Measurements from ENCODE around the gene TRPC3. TPM values are rescaled to one million over a fixed set of nuclear protein-coding genes. Genes with fewer than 3 reads are reported as not detected.
A peak's percentile ranks its signal among the peaks of the same experiment; 100 is the strongest.

Gene TRPC3
- 51.2 and 54.1 TPM in 2 replicates for total RNA-seq
- polyA plus RNA-seq: 46.8 and 48.7 TPM in 2 replicates

DNA sequence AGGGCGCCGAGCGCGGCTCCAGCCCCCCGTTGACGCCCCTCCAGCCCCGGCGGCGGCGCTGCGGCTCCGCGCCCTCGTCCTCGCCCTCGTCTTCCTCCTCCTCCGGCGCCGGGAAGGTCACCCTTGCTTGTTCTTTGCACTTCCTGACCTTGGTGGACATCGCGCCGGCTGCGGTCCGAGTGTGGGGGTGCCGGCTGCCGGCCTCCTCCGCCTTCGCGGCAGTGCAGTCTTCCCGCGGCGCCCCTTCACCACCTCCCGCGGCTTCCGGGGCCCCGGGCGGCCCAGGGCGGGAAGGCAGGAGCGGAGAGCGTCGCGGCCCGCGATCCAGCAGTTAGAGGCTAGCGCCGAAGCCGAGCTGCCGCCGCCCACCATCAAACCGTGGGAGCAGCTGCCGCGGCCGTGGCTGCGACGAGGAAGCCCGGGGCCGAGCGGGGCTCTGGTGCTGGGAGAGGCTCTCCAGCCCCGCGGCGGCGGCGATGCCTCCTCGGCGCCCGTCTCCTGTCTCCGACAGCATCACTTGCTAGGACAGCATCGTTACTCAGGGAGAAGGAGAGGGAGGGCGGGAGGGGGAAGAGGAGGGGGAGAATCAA is at the start of gene TRPC3:
Gene TRPC3, minus strand, starts transcription at position 540 of the 590 bp plus-strand sequence. Its CDS starts 380 bp downstream, at position 160.
- H3K27ac ChIP-seq: peak within 1 kb of the TSS; percentile 77
- peak; percentile 23 to 71 for DNase-seq (ENCODE audit: low read depth in 1 of 2, low spot score in 1 of 2)

DNA sequence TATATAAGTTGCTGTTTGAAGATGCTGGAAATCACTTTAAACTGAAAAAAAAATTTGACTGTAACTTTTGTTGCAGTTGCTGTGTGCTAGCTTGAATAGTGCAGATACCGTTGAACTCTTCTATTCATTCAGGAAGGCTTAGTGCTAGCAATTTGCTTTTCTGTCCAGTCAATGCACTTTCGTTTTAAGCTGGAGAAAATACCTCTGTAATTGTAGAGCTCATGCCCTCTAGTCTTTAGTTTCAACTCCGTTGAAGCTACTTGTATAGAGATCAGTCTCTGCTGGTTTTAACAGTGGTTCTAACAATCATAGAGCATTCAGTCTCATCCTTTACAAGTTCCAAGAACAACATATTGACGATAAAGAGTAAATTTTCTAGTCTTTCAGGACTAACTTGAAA is 49.0 kb upstream of the TRPC3 start:
- TF ChIP-seq, protein P1, sequence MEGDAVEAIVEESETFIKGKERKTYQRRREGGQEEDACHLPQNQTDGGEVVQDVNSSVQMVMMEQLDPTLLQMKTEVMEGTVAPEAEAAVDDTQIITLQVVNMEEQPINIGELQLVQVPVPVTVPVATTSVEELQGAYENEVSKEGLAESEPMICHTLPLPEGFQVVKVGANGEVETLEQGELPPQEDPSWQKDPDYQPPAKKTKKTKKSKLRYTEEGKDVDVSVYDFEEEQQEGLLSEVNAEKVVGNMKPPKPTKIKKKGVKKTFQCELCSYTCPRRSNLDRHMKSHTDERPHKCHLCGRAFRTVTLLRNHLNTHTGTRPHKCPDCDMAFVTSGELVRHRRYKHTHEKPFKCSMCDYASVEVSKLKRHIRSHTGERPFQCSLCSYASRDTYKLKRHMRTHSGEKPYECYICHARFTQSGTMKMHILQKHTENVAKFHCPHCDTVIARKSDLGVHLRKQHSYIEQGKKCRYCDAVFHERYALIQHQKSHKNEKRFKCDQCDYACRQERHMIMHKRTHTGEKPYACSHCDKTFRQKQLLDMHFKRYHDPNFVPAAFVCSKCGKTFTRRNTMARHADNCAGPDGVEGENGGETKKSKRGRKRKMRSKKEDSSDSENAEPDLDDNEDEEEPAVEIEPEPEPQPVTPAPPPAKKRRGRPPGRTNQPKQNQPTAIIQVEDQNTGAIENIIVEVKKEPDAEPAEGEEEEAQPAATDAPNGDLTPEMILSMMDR (IDR thresholded peaks at IDR 0.05; ENCODE audit: low read depth, low read length): no peak
- Histone ChIP-seq H3K27me3 (peaks cover 4% of the 10 kb centered on the region), H3K9me3 (ENCODE audit: low read depth) (no peaks in the 10 kb centered on the region), H3K4me1 (ENCODE audit: low read depth) (peaks cover 11% of the 10 kb centered on the region), H3K36me3 (no peaks in the 10 kb centered on the region), H3K27ac (no peak overlapping the region), H3K4me3 (no peak overlapping the region)
- DNase-seq (ENCODE audit: low read depth in 1 of 2, low spot score in 1 of 2): no peak

More for the DNA sequence above, at the start of gene TRPC3:
- Histone ChIP-seq H3K9me3 (ENCODE audit: low read depth) (no peaks in the 10 kb centered on the region), H3K36me3 (no peaks in the 10 kb centered on the region), H3K4me1 (ENCODE audit: low read depth) (peaks cover 10% of the 10 kb centered on the region), H3K27me3 (peaks cover 21% of the 10 kb centered on the region), H3K4me3 (peak within 1 kb of the TSS; percentile 72)
- TF ChIP-seq, protein P1 (IDR thresholded peaks at IDR 0.05; ENCODE audit: low read depth, low read length): no peak

DNA sequence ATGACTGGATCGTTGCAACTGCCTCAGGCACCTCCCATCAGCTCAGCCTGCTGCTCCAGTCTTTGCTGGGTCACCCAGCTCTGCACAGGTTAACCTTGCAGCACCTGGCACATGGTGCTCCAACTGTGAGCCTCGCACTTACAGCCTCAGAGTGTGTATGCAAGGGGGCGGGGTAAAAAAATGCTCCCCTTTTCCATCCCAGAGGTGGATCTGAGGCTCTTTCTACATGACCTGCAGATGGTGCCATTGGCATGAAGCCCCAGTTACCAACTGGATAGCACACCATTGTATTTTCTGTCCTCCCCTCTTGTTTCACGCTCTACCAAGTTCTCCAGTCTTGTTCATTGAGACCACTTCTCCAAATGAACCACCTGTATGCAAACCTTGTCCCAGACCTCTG is 46.2 kb upstream of the TRPC3 start:
- peaks cover 4% of the 10 kb centered on the region for H3K27me3 ChIP-seq
- no peak overlapping the region for H3K27ac ChIP-seq
- no peak overlapping the region for H3K4me3 ChIP-seq
- TF ChIP-seq, protein P1 (IDR thresholded peaks at IDR 0.05; ENCODE audit: low read depth, low read length): no peak
- peak in 1 of 2 donors; percentile 14 for DNase-seq (ENCODE audit: low read depth in 1 of 2, low spot score in 1 of 2)
- H3K36me3 ChIP-seq: no peaks in the 10 kb centered on the region
- H3K9me3 ChIP-seq (ENCODE audit: low read depth): no peaks in the 10 kb centered on the region
- no peaks in the 10 kb centered on the region for H3K4me1 ChIP-seq (ENCODE audit: low read depth)

DNA sequence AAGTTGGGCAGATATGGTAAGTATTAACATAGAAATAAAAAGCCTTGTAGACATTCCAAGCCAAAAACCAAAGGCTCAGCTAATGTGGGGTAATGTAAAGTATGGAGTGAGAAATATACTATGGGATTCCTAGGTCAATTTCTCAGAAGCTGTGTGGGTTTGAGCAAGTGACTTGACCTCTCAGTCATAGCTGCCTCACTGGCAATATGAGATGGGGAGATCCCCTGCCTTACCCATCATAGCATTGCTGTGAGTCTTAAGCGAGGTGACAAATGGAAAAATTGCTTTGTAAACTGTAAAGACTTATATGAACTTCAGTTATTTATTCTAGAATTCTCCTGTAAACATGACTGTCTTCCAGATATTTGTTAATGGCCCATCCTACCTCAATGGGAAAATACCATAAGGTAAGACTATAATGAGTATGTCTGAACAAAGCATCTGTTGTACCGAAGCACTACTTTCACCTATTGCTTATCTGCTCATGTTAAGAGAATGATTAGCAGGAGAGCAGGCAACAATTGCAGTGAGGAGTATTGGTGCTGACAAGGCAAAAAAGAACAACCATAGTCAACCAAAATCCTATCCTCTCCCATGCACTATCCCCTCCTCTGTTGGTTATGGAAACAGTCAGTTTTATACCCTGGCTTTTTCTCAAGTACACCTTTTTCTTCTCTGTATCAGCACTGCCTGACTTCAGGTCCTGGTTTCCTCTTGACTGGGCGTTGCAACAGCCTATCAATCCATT is 44.1 kb upstream of the TRPC3 start:
- TF ChIP-seq, protein P1 (IDR thresholded peaks at IDR 0.05; ENCODE audit: low read depth, low read length): no peak
- peaks cover 4% of the 10 kb centered on the region for H3K27me3 ChIP-seq

DNA sequence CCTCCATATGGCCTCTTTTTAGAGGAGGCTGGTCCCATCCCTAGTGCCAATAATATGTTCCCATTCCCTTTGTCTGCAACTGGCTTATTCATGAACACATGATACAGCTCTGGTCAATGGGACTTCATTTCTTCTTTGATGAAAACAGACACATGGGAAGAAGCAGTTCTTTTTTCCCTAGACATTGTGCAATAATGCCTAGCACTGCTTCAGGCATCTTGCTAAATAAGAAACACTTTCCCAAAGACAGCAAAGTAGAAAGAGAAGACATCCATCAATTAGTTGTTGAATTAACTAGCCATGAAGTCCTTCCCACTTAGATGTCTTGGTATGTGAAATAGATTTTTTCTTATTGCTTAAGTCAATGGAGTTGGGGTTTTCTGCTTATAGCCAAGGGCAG is 40.1 kb upstream of the TRPC3 start:
- no peaks in the 10 kb centered on the region for H3K36me3 ChIP-seq
- H3K4me1 ChIP-seq (ENCODE audit: low read depth): peaks cover 9% of the 10 kb centered on the region
- TF ChIP-seq, protein P1 (IDR thresholded peaks at IDR 0.05; ENCODE audit: low read depth, low read length): no peak
- no peak for DNase-seq (ENCODE audit: low read depth in 1 of 2, low spot score in 1 of 2)
- no peaks in the 10 kb centered on the region for H3K9me3 ChIP-seq (ENCODE audit: low read depth)
- no peak overlapping the region for H3K4me3 ChIP-seq
- peaks cover 3% of the 10 kb centered on the region for H3K27me3 ChIP-seq
- no peak overlapping the region for H3K27ac ChIP-seq

More for the DNA sequence above, 44.1 kb upstream of the TRPC3 start:
- Histone ChIP-seq H3K36me3 (no peaks in the 10 kb centered on the region), H3K4me1 (ENCODE audit: low read depth) (no peaks in the 10 kb centered on the region), H3K27ac (no peak overlapping the region), H3K9me3 (ENCODE audit: low read depth) (no peaks in the 10 kb centered on the region), H3K4me3 (no peak overlapping the region)
- DNase-seq (ENCODE audit: low read depth in 1 of 2, low spot score in 1 of 2): no peak

All from cardiac muscle cell (in vitro differentiated cells and primary cell).